Aorta (tissue), 5 donors: ENCODE results near the gene MRPS11. TPM values are rescaled to one million over a fixed set of nuclear protein-coding genes. Genes with fewer than 3 reads are reported as not detected.

Experiments
- ATAC-seq: fragments of 200-7000 bp; cut with Tn5 transposase; one replicate; pipeline ENCODE4 v1.9.1; 2022; ENCODE audit warnings: moderate library complexity; ENCODE audit not compliant: low FRiP score
- DNase-seq, 2 donors: peaks; one replicate each; pipeline ENCODE4 v3.0.0-alpha.2; 2020
- H3K27ac ChIP-seq, 2 donors: one replicate each; pipeline ENCODE4 v1.5.1; 2013; ENCODE audit warnings: low read length in 2 of 2, mild to moderate bottlenecking in 2 of 2, moderate library complexity in 2 of 2, control low read depth in 1 of 2, inconsistent platforms in 1 of 2, low read depth in 1 of 2
- H3K27me3 ChIP-seq, 2 donors: one replicate each; pipeline ENCODE4 v1.6.1; 2013; ENCODE audit warnings: control low read depth in 1 of 2, low read length in 1 of 2, mild to moderate bottlenecking in 1 of 2, moderate library complexity in 1 of 2; ENCODE audit not compliant: insufficient read depth in 2 of 2, control insufficient read depth in 1 of 2
- H3K36me3 ChIP-seq, 2 donors: one replicate each; pipeline ENCODE4 v1.6.1; 2013; ENCODE audit warnings: control low read depth in 1 of 2, low read length in 1 of 2, mild to moderate bottlenecking in 1 of 2; ENCODE audit not compliant: insufficient read depth in 2 of 2, control insufficient read depth in 1 of 2
- H3K4me1 ChIP-seq, 2 donors: one replicate each; pipeline ENCODE4 v1.6.1; 2013; ENCODE audit warnings: low read length in 2 of 2, control low read depth in 1 of 2, mild to moderate bottlenecking in 1 of 2, moderate library complexity in 1 of 2; ENCODE audit not compliant: insufficient read depth in 2 of 2, control insufficient read depth in 1 of 2
- H3K4me3 ChIP-seq, 2 donors: one replicate each; pipeline ENCODE4 v1.5.1; 2013; ENCODE audit warnings: low read length in 2 of 2, control low read depth in 1 of 2, mild to moderate bottlenecking in 1 of 2
- H3K9me3 ChIP-seq: one replicate; pipeline ENCODE4 v1.6.1; 2013; ENCODE audit warnings: mild to moderate bottlenecking, low read length; ENCODE audit not compliant: control insufficient read depth
- WGBS, 2 donors: extraction: QIAGEN DNeasy Blood & Tissue Kit; methylation state at CpG; one replicate each; pipeline ENCODE4 v1.1.7; 2013; 5-methylcytosine and 5-hydroxymethylcytosine counted together
- intact Hi-C, 2 donors: fragments of 100-400 bp; cut with DNase I; formaldehyde crosslinking; loops; one replicate each; pipeline versions ENCODE4 v1.14.2 to v1.15.0; 2022
- long read RNA-seq, 2 donors: library from polyadenylated mRNA; unstranded; transcript quantifications; one replicate each; pipeline ENCODE4 v2.0.0, GENCODE V29; 2020 to 2021
- polyA plus RNA-seq, 2 donors: library from polyadenylated mRNA; stranded (reverse); fragments of 200-250 nt; gene quantifications; one replicate each; pipeline ENCODE4 v1.2.3, GENCODE V29; 2013
- total RNA-seq, 2 donors: library from RNA; stranded (reverse); fragmentation: NEBNext Ultra II Directional; extraction: Animal tissue kit (Norgen Biotek cat#: 25700); gene quantifications; one replicate each; pipeline ENCODE4 v1.2.1, GENCODE V29; 2021
- donor health status: healthy with polysubstance abuse.
- donor health status: Bipolar disorder and iron deficiency.
- donor health status: DM: no; HTN: no; CAD: no.
- donor health status: DM: no; HTN: no; CAD: no.
- donor health status: DM: yes; HTN: yes; CAD: no.

MRPS11 gene
- total RNA-seq (10 to 100 TPM; 24.9 to 32.2 TPM), polyA plus RNA-seq (10 to 100 TPM; 29.3 to 42.4 TPM)
- long read RNA-seq, donor 1, transcript MRPS11-201 (6 exons, 3,644 nt), result major isoform, 14 of 32 reads
- long read RNA-seq, donor 1, partial matches to known transcripts, result 4 of 32 reads
- long read RNA-seq, donor 1, other reads (novel, unspliced or antisense), result 13 of 32 reads
- long read RNA-seq, donor 2, transcript MRPS11-201 (6 exons, 3,644 nt), result major isoform, 9 of 16 reads
- long read RNA-seq, donor 2, partial matches to known transcripts, result 0 of 16 reads
- long read RNA-seq, donor 2, other reads (novel, unspliced or antisense), result 7 of 16 reads

GRCh38 chr15:88467073-88467934, at the start of gene MRPS11, which contains the start of gene MRPL46:
TSS of gene MRPS11 (plus strand) at chr15:88467708. CDS start at chr15:88467718, 10 bp downstream.
TSS of gene MRPL46 (minus strand) at chr15:88467388. CDS start at chr15:88467377, 11 bp downstream.
- Histone ChIP-seq H3K4me3 (peak within 1 kb of the TSS; percentile 73 to 81), H3K36me3 (peaks cover 0 to 9% of the 10 kb centered on the region in 2 donors), H3K27me3 (no peaks in the 10 kb centered on the region), H3K27ac (peak within 1 kb of the TSS in 1 of 2 donors; percentile 42), H3K4me1 (peaks cover 0 to 5% of the 10 kb centered on the region in 2 donors), H3K9me3 (no peaks in the 10 kb centered on the region)
- DNase-seq (peak; percentile 92 to 97), ATAC-seq (peak; percentile 98)
- intact Hi-C loops, result loop anchor here in 1 of 2 donors (5.0 kb wide), 1 partner anchor 155 kb away; the partner anchor contains the start of gene AEN
- WGBS, 2 donors, result 0% methylated on average over 55 of the region's 55 CpGs

GRCh38 chr15:88419830-88420229, 47.7 kb upstream of the MRPS11 start:
- ATAC-seq, result no peak
- WGBS, 2 donors, result 55 to 62% methylated on average over 3 of the region's 3 CpGs
- Histone ChIP-seq H3K4me1 (no peaks in the 10 kb centered on the region), H3K4me3 (no peak overlapping the region), H3K36me3 (no peaks in the 10 kb centered on the region), H3K9me3 (peaks cover 2% of the 10 kb centered on the region), H3K27me3 (no peaks in the 10 kb centered on the region), H3K27ac (no peak overlapping the region)
- intact Hi-C loops, result no loop called here
- DNase-seq, result no peak

- WGBS, 2 donors, result 65 to 72% methylated on average over 8 of the region's 8 CpGs
- no peak for ATAC-seq
- no peak for DNase-seq
- Histone ChIP-seq H3K4me1 (no peaks in the 10 kb centered on the region), H3K9me3 (peaks cover 2% of the 10 kb centered on the region), H3K4me3 (no peak overlapping the region), H3K27me3 (no peaks in the 10 kb centered on the region), H3K36me3 (no peaks in the 10 kb centered on the region), H3K27ac (no peak overlapping the region)
- intact Hi-C loops, result no loop called here
These were observed 44.2 kb upstream of the MRPS11 start for GRCh38 chr15:88423331-88423730.

DNA sequence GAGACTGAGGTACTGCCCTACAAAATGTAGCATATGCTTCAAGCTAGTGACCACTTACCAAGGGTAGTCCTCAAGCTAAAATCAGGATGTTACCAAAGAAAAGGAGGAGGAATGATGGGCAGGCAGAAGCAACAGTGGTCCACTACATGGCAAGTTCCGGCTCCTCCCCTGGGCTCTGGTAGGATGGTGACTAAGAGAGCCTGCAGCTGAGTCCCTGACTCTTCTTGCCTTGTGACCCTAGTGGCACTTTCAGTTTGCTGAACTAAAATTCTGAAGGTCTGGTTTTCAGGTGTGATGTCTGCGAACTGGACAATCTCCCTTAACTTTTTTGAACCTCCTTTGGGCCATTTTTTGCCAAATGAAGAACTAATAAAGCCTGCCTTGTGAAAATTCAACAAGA, 41.2 kb upstream of the MRPS11 start:
- Histone ChIP-seq H3K4me3 (no peak overlapping the region), H3K36me3 (no peaks in the 10 kb centered on the region), H3K9me3 (peaks cover 2% of the 10 kb centered on the region), H3K27ac (no peak overlapping the region), H3K4me1 (no peaks in the 10 kb centered on the region), H3K27me3 (no peaks in the 10 kb centered on the region)
- intact Hi-C loops, result no loop called here
- 72 to 76% methylated on average over 2 of the region's 2 CpGs for WGBS, 2 donors
- ATAC-seq (no peak), DNase-seq (no peak)

GRCh38 chr15:88428053-88428452, 39.5 kb upstream of the MRPS11 start:
- intact Hi-C loops, result no loop called here
- DNase-seq, result no peak
- ATAC-seq, result no peak
- Histone ChIP-seq H3K4me1 (no peaks in the 10 kb centered on the region), H3K27me3 (no peaks in the 10 kb centered on the region), H3K36me3 (no peaks in the 10 kb centered on the region), H3K9me3 (no peaks in the 10 kb centered on the region), H3K27ac (no peak overlapping the region), H3K4me3 (no peak overlapping the region)
- WGBS, 2 donors, result 54 to 60% methylated on average over 9 of the region's 9 CpGs

- H3K27ac ChIP-seq, result no peak overlapping the region
- peaks cover 0 to 1% of the 10 kb centered on the region in 2 donors for H3K27me3 ChIP-seq
- no peak overlapping the region for H3K4me3 ChIP-seq
- WGBS, 2 donors, result 74 to 78% methylated on average over 12 of the region's 12 CpGs
- no peaks in the 10 kb centered on the region for H3K4me1 ChIP-seq
- DNase-seq (no peak), ATAC-seq (no peak)
- no peaks in the 10 kb centered on the region for H3K9me3 ChIP-seq
- H3K36me3 ChIP-seq, result no peaks in the 10 kb centered on the region
- intact Hi-C loops, result no loop called here
These were observed 38.5 kb upstream of the MRPS11 start for GRCh38 chr15:88428805-88429605.

DNA sequence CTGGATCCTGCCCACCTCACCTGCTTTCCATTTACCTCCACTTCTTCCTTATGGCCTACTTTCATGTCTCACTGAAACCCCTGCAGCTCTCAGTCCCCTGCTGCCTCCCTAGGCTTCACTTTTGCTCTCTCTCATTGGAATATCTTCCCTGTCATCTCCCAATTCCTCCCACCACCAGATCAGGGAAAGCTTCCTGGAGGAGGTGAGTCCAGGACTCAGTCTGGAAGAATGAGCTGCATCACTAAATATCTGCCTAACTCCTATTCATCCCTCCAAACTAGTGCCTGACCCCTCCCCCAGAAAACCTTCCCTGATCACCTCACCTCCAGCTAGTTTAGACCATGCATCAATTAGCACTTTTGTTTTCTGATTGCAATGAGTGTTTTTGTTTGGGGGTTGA, 37.5 kb upstream of the MRPS11 start:
- H3K9me3 ChIP-seq, result no peaks in the 10 kb centered on the region
- H3K4me1 ChIP-seq, result no peaks in the 10 kb centered on the region
- peaks cover 0 to 1% of the 10 kb centered on the region in 2 donors for H3K27me3 ChIP-seq
- ATAC-seq, result no peak
- no peaks in the 10 kb centered on the region for H3K36me3 ChIP-seq
- H3K27ac ChIP-seq, result no peak overlapping the region
- H3K4me3 ChIP-seq, result no peak overlapping the region
- intact Hi-C loops, result no loop called here
- no peak for DNase-seq

- intact Hi-C loops, result no loop called here
- ATAC-seq (no peak), DNase-seq (no peak)
- Histone ChIP-seq H3K27me3 (peaks cover 0 to 1% of the 10 kb centered on the region in 2 donors), H3K36me3 (no peaks in the 10 kb centered on the region), H3K4me1 (no peaks in the 10 kb centered on the region), H3K9me3 (no peaks in the 10 kb centered on the region), H3K27ac (no peak overlapping the region), H3K4me3 (no peak overlapping the region)
- 76 to 79% methylated on average over 10 of the region's 10 CpGs for WGBS, 2 donors
These were observed 36.1 kb upstream of the MRPS11 start for GRCh38 chr15:88431441-88431840.
